HL-60/S4 treated with phorbol 12-myristate 13-acetate at 8.2 ng/mL for 4 days and 3 days (cell line): ENCODE measurements around the gene PRUNE1.

ENCODE experiments used
- in situ Hi-C: fragments of 300-500 bp; cut with MboI; formaldehyde crosslinking; loops from 2 replicates; pipeline ENCODE4 v1.15.0; 2022; ENCODE audit warnings: low sequenced_read_pairs

The PRUNE1 gene

DNA sequence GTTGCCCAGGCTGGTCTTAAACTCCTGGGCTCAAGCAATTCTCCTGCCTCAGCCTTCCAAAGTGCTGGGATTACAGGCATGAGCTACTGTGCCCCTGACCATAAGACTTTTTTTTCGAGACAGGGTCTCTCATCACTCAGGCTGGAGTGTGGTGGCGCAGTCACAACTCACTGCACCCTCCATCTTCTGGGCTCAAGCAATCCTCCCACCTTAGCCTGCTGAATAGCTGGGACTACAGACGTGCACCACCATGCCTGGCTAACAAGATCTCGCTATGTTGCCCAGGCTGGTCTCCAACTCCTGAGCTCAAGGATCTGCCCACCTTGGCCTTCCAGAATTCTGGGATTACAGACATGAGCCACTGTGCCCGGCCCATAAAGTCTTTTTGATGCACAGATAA, 41.2 kb downstream of the PRUNE1 start:
- in situ Hi-C loops, result no loop called here

- in situ Hi-C loops, result no loop called here
Observed at GRCh38 chr1:151050051-151050688, 41.9 kb downstream of the PRUNE1 start.

- in situ Hi-C loops, result no loop called here
Observed at GRCh38 chr1:151051356-151052009, 43.2 kb downstream of the PRUNE1 start.

- in situ Hi-C loops, result no loop called here
Observed at GRCh38 chr1:151054971-151055547, 46.8 kb downstream of the PRUNE1 start.

DNA sequence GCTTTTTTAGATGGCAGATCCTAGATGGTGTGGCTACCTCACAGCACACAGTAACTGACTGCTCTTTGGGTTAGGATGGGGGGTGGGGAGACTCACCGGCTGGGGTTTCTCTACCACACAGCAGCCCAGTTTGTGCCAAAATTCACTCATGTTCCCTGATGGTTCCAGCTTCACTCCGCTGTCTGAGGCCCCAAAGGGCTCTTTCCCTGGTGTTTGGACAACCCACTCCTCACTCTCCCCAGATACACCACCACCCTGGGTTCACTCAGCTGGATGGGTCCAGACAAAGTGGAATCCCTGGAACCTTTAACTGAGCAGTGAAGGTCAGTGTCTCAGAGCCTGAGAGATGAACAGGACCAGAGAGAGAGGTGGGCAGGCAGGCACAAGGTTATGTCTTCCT, 47.3 kb downstream of the PRUNE1 start:
- in situ Hi-C loops, result no loop called here

- in situ Hi-C loops, result no loop called here
Observed at GRCh38 chr1:151056149-151056548, 47.9 kb downstream of the PRUNE1 start.

DNA sequence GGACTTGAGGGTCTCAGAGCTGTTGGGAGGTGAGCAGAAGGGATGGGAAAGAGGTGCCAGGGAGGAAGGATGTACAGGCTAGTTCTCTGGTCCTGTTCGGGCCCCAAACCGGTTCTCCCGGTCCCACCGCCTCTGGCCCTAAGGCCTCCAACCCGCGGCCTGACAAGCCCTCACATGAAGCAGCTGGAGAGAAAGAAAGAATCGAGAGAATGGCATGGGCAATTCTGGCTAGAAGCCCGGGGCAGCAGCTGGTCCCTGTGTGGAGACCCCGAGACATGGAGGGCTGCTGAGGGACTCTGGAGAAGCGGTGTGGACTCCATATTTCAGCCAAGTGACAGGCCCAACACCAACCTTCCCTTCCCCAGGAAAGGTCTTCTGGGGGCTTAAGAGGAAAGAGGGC, 50.4 kb downstream of the PRUNE1 start:
- in situ Hi-C loops, result no loop called here

GRCh38 chr1:151059109-151060006, 51.1 kb downstream of the PRUNE1 start, which contains the start of gene CDC42SE1:
CDC42SE1 (minus strand) TSS chr1:151059622; CDS start chr1:151055730, 3,892 bp downstream.
- in situ Hi-C loops, result no loop called here

DNA sequence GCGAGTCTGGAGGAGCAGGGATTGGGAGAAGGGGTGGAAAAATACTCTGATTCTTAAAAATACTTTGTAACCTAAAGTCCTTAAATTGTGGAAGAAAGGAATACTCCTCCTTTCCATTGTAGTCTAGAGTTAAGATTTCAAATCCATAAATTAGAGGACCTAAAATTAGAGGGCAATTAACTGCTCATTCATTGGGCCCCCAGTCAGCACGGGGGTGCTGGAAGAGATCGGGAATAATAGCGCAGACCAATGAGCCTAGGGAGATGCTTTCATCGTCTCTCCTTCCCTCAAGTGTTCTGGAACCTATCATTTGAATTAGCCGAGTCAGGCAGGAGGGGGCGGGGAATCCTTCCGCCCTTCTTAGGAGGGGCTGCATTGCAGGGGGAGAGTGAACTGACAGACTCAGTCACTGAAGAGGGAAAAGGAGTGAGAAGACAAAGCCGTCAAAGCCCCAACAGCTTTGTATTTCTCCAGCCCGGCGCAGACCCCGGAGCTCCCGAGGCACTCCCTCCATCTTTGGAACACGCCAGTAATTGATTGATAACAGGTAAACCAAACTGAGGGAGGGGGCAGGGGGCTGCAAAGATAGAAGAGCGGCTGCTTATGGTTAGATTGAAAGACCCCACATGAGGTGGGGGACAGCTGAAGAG, 51.9 kb downstream of the PRUNE1 start, which contains the start of gene MLLT11:
MLLT11 (plus strand) TSS at position 391 of the 650 bp plus-strand sequence. CDS start 6,828 bp downstream, outside the sequence.
- in situ Hi-C loops, result no loop called here

DNA sequence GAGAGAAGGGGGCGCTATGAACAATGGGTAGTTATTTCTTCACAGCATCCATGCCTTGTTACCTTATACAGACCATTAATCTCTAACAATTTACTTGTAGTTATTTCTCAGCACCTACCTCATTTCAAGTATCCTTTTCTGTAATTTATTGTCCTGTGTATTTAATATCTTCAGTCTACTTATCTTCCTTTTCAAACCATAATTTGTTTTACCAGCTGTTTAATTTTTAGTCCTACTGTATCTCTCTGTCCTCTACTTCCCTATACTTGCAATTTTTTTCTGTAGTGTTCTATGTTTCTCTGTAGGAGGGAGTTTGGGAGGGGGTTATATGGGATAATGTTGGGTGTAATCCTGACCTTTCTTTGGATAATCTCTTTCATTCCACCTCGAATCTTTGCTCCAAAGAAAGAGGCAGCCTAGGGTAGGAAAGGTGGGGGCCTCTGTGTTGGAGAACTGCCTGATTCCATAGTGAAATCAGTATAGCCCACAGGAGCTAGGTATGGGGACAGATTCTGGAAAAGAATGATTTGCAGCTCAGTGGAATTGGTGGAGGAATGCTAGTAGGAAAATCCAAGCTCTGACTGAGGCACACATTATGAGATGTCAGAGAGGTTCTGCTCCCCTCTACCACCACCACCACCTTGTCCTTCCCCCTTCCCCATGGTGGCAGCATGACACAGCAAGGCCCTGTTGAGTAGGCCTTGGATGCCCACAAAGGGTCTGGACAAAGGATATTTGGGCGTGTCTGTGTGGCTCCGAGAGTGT, 52.6 kb downstream of the PRUNE1 start:
- in situ Hi-C loops, result no loop called here

DNA sequence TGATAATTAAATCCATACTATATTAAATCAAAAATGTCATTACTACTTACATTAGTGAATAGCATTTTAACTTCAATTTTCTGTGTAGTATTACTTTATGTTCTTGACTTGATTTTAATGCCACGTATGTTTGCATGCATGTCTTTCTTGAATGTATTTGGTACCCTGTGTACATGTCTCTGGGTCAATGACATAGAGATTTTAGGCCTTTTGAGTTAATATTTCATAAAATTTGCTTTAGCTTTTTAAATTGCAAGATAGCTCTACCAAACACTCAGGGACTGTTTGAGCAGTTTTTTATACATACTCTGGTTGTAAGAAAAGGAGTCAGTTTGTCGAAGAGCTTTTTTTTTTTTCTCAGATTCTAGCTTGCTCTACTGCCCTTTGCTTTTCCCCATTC, 53.5 kb downstream of the PRUNE1 start:
- in situ Hi-C loops, result no loop called here

- in situ Hi-C loops, result no loop called here
Observed at GRCh38 chr1:151062741-151063371, 54.6 kb downstream of the PRUNE1 start.

- in situ Hi-C loops, result no loop called here
Observed at GRCh38 chr1:151065089-151065645, 56.9 kb downstream of the PRUNE1 start.

DNA sequence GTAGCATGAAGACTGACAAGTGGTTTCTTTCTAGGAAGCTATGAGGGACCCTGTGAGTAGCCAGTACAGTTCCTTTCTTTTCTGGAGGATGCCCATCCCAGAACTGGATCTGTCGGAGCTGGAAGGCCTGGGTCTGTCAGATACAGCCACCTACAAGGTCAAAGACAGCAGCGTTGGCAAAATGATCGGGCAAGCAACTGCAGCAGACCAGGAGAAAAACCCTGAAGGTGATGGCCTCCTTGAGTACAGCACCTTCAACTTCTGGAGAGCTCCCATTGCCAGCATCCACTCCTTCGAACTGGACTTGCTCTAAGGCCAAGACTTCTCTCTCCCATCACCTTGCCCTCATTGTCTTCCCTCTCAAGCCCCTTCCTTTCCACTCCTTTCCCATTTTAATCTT, 58.9 kb downstream of the PRUNE1 start:
- in situ Hi-C loops, result no loop called here

DNA sequence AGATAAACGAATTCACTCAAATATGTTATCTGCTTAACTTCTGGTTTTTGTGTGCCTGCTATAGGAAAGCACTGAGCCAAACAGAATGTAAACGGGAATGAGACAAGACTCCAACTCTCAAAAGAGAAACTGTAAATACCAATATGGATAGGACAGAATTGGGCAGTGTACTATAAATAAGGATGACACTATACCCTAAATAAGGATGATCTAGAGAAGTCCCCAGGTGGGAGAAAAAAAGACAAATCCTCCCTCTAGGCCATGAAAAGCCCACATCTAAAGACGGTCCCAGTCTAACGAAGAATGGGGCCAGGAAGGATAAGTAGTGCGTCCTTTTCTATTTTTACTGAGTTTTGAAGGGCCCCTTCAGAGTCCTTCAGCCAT, 60.8 kb downstream of the PRUNE1 start:
- in situ Hi-C loops, result no loop called here

DNA sequence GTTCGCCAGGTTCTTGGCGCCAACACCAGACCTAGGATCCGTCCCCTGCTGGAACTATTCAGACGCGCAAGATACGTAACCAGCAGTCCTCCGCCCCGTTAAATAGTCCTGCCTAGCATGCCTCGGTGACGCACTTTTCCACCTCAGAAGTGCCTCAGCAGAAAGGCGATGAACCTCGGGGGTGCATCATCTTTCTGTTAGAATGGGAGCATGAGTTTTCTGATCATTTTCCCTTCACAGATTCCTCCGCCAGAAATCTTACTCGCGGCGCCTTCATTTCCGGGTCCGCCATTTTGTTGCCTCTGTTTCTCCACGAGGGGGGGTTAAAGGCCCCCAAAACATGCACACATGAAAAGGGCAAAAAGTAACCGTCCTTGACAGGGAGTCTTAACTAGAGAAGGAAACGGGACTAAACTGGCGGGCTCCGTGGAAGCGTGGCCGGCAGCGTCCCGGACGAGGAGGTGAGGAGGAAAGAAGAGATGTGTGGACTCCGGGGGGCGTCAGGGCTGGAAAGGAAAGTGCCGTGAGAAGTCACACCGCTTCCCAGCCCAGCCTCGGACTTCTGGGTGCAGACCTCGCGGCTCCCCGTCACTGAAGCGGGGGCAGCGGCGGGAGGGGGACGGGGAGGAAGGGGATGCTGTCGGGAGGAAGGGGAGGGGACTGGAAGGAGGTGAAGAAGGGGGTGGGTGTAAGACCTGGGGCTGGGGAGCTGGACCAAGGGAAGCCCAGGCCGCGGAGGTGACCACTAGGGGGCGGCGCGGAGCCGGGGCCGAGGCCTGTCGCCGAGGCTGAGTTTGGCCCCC, 62.4 kb downstream of the PRUNE1 start, which contains the start of gene GABPB2:
GABPB2 (plus strand) TSS at position 288 of the 803 bp plus-strand sequence. CDS start 17,429 bp downstream, outside the sequence.
- in situ Hi-C loops, result no loop called here

- in situ Hi-C loops, result no loop called here
Observed at GRCh38 chr1:151072224-151072623, 64.0 kb downstream of the PRUNE1 start.
